Measurements from ENCODE around the gene RBP7. TPM values are rescaled to one million over a fixed set of nuclear protein-coding genes. Genes with fewer than 3 reads are reported as not detected.

The RBP7 gene
- polyA plus RNA-seq, 1 donor from 2014 or later: 0.56 TPM

- TF ChIP-seq RAD21 (conservative IDR thresholded peaks at IDR 0.05): no peak
- TF ChIP-seq REST (IDR thresholded peaks at IDR 0.05; ENCODE audit: borderline replicate concordance): no peak
- no peak for TF ChIP-seq EZH2 (IDR thresholded peaks at IDR 0.05; ENCODE audit: borderline replicate concordance, insufficient read depth, low read length, poor library complexity, severe bottlenecking)
- TF ChIP-seq MXI1 (conservative IDR thresholded peaks at IDR 0.05; ENCODE audit: poor library complexity, severe bottlenecking): no peak
- TF ChIP-seq CTCF (IDR thresholded peaks at IDR 0.05; ENCODE audit: poor library complexity, severe bottlenecking): no peak
- no peak for TF ChIP-seq SMC3 (conservative IDR thresholded peaks at IDR 0.05; ENCODE audit: poor library complexity)
- TF ChIP-seq TAF1 (IDR thresholded peaks at IDR 0.05; ENCODE audit: low read depth): no peak
- no peak for TF ChIP-seq EP300 (conservative IDR thresholded peaks at IDR 0.05; ENCODE audit: poor library complexity, severe bottlenecking)
- TF ChIP-seq POLR2AphosphoS5 (IDR thresholded peaks at IDR 0.05): no peak
- H3K27me3 ChIP-seq (ENCODE audit: insufficient read depth, low read depth, low read length): no peaks in the 10 kb centered on the region
- no peaks in the 10 kb centered on the region for H4K20me1 ChIP-seq (ENCODE audit: insufficient read depth)
- H3K9me2 ChIP-seq (ENCODE audit: insufficient read depth, low read length): no peaks in the 10 kb centered on the region
- H3K79me2 ChIP-seq (replicated peaks; ENCODE audit: insufficient read depth, low read length): no peaks in the 10 kb centered on the region
- H3K4me3 ChIP-seq (ENCODE audit: low read length): no peak overlapping the region
- H3K36me3 ChIP-seq (ENCODE audit: insufficient read depth, low read length): no peaks in the 10 kb centered on the region
- no peak overlapping the region for H2AFZ ChIP-seq (ENCODE audit: low read depth, low read length)
- H3K27ac ChIP-seq (ENCODE audit: low read length): no peak overlapping the region
- no peaks in the 10 kb centered on the region for H3K9me3 ChIP-seq (ENCODE audit: low read length)
- no peak overlapping the region for H3K9ac ChIP-seq (ENCODE audit: low read length)
- H3F3A ChIP-seq (ENCODE audit: insufficient read depth, low read length, poor library complexity, severe bottlenecking): no peaks in the 10 kb centered on the region
- H3K4me2 ChIP-seq (ENCODE audit: low read length): no peak overlapping the region
Observed at GRCh38 chr1:10022656-10023055, 25.6 kb downstream of the RBP7 start.

- Histone ChIP-seq H3K36me3 (ENCODE audit: insufficient read depth, low read length) (no peaks in the 10 kb centered on the region), H3K9me3 (ENCODE audit: low read length) (no peaks in the 10 kb centered on the region), H3K4me2 (ENCODE audit: low read length) (no peak overlapping the region), H4K20me1 (ENCODE audit: insufficient read depth) (no peaks in the 10 kb centered on the region), H3K9me2 (ENCODE audit: insufficient read depth, low read length) (no peaks in the 10 kb centered on the region), H3K79me2 (replicated peaks; ENCODE audit: insufficient read depth, low read length) (no peaks in the 10 kb centered on the region), H3K9ac (ENCODE audit: low read length) (no peak overlapping the region), H3F3A (ENCODE audit: insufficient read depth, low read length, poor library complexity, severe bottlenecking) (no peaks in the 10 kb centered on the region), H3K4me3 (ENCODE audit: low read length) (no peak overlapping the region), H3K27me3 (ENCODE audit: insufficient read depth, low read depth, low read length) (no peaks in the 10 kb centered on the region), H2AFZ (ENCODE audit: low read depth, low read length) (no peak overlapping the region), H3K27ac (ENCODE audit: low read length) (no peak overlapping the region)
- TF ChIP-seq REST (IDR thresholded peaks at IDR 0.05; ENCODE audit: borderline replicate concordance) (no peak), POLR2AphosphoS5 (IDR thresholded peaks at IDR 0.05) (no peak), MXI1 (conservative IDR thresholded peaks at IDR 0.05; ENCODE audit: poor library complexity, severe bottlenecking) (no peak)
Observed at GRCh38 chr1:10025354-10025753, 28.3 kb downstream of the RBP7 start.

All from neural cell (in vitro differentiated cells).